ENCODE results near the gene TAF4B. TPM values are rescaled to one million over a fixed set of nuclear protein-coding genes. Genes with fewer than 3 reads are reported as not detected.

TAF4B gene, protein sequence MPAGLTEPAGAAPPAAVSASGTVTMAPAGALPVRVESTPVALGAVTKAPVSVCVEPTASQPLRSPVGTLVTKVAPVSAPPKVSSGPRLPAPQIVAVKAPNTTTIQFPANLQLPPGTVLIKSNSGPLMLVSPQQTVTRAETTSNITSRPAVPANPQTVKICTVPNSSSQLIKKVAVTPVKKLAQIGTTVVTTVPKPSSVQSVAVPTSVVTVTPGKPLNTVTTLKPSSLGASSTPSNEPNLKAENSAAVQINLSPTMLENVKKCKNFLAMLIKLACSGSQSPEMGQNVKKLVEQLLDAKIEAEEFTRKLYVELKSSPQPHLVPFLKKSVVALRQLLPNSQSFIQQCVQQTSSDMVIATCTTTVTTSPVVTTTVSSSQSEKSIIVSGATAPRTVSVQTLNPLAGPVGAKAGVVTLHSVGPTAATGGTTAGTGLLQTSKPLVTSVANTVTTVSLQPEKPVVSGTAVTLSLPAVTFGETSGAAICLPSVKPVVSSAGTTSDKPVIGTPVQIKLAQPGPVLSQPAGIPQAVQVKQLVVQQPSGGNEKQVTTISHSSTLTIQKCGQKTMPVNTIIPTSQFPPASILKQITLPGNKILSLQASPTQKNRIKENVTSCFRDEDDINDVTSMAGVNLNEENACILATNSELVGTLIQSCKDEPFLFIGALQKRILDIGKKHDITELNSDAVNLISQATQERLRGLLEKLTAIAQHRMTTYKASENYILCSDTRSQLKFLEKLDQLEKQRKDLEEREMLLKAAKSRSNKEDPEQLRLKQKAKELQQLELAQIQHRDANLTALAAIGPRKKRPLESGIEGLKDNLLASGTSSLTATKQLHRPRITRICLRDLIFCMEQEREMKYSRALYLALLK
- total RNA-seq, result 10 to 100 TPM; 10.4 to 11.8 TPM

DNA sequence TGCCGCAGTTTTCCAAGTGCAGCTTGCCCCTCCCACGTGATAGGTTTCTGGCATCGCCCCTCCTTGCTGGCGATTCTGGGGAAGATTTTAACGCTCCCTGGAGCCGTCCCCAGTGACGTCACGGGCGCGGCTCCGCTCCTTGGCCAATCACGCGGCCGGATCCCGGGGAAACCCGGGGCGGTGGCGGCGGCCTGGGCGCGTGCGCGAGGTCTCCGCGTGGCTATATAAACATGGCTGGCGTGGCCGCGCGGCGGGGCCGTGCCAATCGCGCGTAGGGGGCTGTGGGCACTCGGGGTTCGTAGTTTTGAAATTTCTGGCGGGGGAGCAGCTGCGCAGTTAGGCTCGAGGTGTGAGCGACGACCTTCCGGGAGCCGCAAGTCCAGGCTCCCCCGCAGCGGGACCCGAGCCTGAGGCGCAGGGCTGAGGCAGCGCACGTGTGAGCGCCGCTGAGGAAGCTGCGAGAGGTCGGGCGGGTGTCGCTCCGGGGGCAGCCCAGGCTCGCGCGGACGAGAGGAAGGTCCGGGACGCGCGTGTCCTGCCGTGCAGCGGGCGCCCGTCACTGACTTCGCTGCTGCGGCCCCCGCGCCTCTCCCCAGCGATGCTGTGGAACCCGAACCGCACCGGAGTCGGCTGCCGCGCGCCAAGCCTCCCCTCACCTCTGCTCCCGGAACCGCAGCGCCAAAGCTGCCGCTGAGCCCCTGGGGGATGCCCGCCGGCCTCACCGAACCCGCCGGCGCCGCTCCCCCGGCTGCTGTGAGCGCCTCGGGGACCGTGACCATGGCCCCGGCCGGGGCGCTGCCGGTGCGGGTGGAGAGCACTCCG, at the start of gene TAF4B:
Gene TAF4B, plus strand, starts transcription at position 217 of the 822 bp plus-strand sequence. Its CDS starts 489 bp downstream, at position 706.

Other genes starting within 250 kb of the TAF4B start
- gene SS18, start 135.8 kb upstream of the TAF4B start, total RNA-seq, result 10 to 100 TPM; 64.8 to 65.4 TPM
- 1 to 10 TPM in 1 of 2 experiments, under 1 TPM in 1; 0.91 to 1.2 TPM for gene PSMA8, start 92.6 kb upstream of the TAF4B start, total RNA-seq